ENCODE results near the gene RALGAPA1. TPM values are rescaled to one million over a fixed set of nuclear protein-coding genes. Genes with fewer than 3 reads are reported as not detected.
A peak's percentile ranks its signal among the peaks of the same experiment; 100 is the strongest.
"Not testable (repeated sequence)": the region's sequence is repeated elsewhere in the genome, so short reads cannot be mapped to it uniquely, and the experiment has no call there.

Gene RALGAPA1
- total RNA-seq, 1 experiment from 2014 or later, result 19.9 TPM

GRCh38 chr14:35689000-35689460 is 120.1 kb downstream of the RALGAPA1 start:
- H3K36me3 ChIP-seq, result peaks cover 3% of the 10 kb centered on the region; the same call in 1 of the 2 replicates
- no peak overlapping the region for H3K4me3 ChIP-seq
- H3K4me1 ChIP-seq (replicated peaks), result no peaks in the 10 kb centered on the region
- H3K27ac ChIP-seq, result no peak overlapping the region
- no peaks in the 10 kb centered on the region for H3K27me3 ChIP-seq (replicated peaks)
- DNase-seq (ENCODE audit: low read depth in 1 of 2, low spot score in 2 of 2), result no peak
- H3K9me3 ChIP-seq (replicated peaks), result no peaks in the 10 kb centered on the region

GRCh38 chr14:35688126-35688826 is 120.8 kb downstream of the RALGAPA1 start:
- Histone ChIP-seq H3K27me3 (replicated peaks) (no peaks in the 10 kb centered on the region), H3K36me3 (peaks cover 3% of the 10 kb centered on the region; the same call in 1 of the 2 replicates), H3K4me3 (no peak overlapping the region), H3K9me3 (replicated peaks) (no peaks in the 10 kb centered on the region), H3K27ac (no peak overlapping the region), H3K4me1 (replicated peaks) (no peaks in the 10 kb centered on the region)
- no peak for DNase-seq (ENCODE audit: low read depth in 1 of 2, low spot score in 2 of 2)

- peak in 1 of 2 experiments; percentile 21 for DNase-seq (ENCODE audit: low read depth in 1 of 2, low spot score in 2 of 2)
- no peaks in the 10 kb centered on the region for H3K9me3 ChIP-seq (replicated peaks)
Measured at GRCh38 chr14:35687335-35687939, 121.7 kb downstream of the RALGAPA1 start.

GRCh38 chr14:35683688-35684087 is 125.4 kb downstream of the RALGAPA1 start:
- not testable (repeated sequence) for H3K4me1 ChIP-seq (replicated peaks); H3K9me3 ChIP-seq (replicated peaks); H3K4me3 ChIP-seq; H3K36me3 ChIP-seq; H3K27ac ChIP-seq; DNase-seq (ENCODE audit: low read depth in 1 of 2, low spot score in 2 of 2); H3K27me3 ChIP-seq (replicated peaks)

More at GRCh38 chr14:35687335-35687939, 121.7 kb downstream of the RALGAPA1 start:
- Histone ChIP-seq H3K4me3 (no peak overlapping the region), H3K4me1 (replicated peaks) (no peaks in the 10 kb centered on the region), H3K27me3 (replicated peaks) (no peaks in the 10 kb centered on the region), H3K27ac (no peak overlapping the region), H3K36me3 (peaks cover 3% of the 10 kb centered on the region; the same call in 1 of the 2 replicates)

- no peaks in the 10 kb centered on the region for H3K27me3 ChIP-seq (replicated peaks)
- DNase-seq (ENCODE audit: low read depth in 1 of 2, low spot score in 2 of 2), result no peak
Measured at GRCh38 chr14:35682802-35683201, 126.3 kb downstream of the RALGAPA1 start.

GRCh38 chr14:35678403-35679028 is 130.6 kb downstream of the RALGAPA1 start:
- no peak overlapping the region for H3K4me3 ChIP-seq
- no peaks in the 10 kb centered on the region for H3K4me1 ChIP-seq (replicated peaks)
- H3K27ac ChIP-seq, result no peak overlapping the region
- H3K36me3 ChIP-seq, result peaks cover 9% of the 10 kb centered on the region
- no peak for DNase-seq (ENCODE audit: low read depth in 1 of 2, low spot score in 2 of 2)
- H3K9me3 ChIP-seq (replicated peaks), result no peaks in the 10 kb centered on the region
- no peaks in the 10 kb centered on the region for H3K27me3 ChIP-seq (replicated peaks)

More at GRCh38 chr14:35682802-35683201, 126.3 kb downstream of the RALGAPA1 start:
- H3K4me3 ChIP-seq, result no peak overlapping the region
- H3K9me3 ChIP-seq (replicated peaks), result no peaks in the 10 kb centered on the region
- H3K36me3 ChIP-seq, result no peaks in the 10 kb centered on the region
- H3K27ac ChIP-seq, result no peak overlapping the region
- no peaks in the 10 kb centered on the region for H3K4me1 ChIP-seq (replicated peaks)

GRCh38 chr14:35669782-35670181 is 139.3 kb downstream of the RALGAPA1 start:
- Histone ChIP-seq H3K36me3 (no peaks in the 10 kb centered on the region), H3K4me1 (replicated peaks) (no peaks in the 10 kb centered on the region; the same call in 1 of the 2 replicates), H3K27me3 (replicated peaks) (no peaks in the 10 kb centered on the region), H3K9me3 (replicated peaks) (no peaks in the 10 kb centered on the region), H3K27ac (no peak overlapping the region), H3K4me3 (no peak overlapping the region)
- DNase-seq (ENCODE audit: low read depth in 1 of 2, low spot score in 2 of 2), result no peak

- H3K9me3 ChIP-seq (replicated peaks), result no peaks in the 10 kb centered on the region
- no peak overlapping the region for H3K27ac ChIP-seq
- DNase-seq (ENCODE audit: low read depth in 1 of 2, low spot score in 2 of 2), result no peak
- H3K27me3 ChIP-seq (replicated peaks), result no peaks in the 10 kb centered on the region
- no peaks in the 10 kb centered on the region for H3K36me3 ChIP-seq
- no peaks in the 10 kb centered on the region; the same call in 1 of the 2 replicates for H3K4me1 ChIP-seq (replicated peaks)
- H3K4me3 ChIP-seq, result no peak overlapping the region
Measured at GRCh38 chr14:35666429-35667043, 142.6 kb downstream of the RALGAPA1 start.

GRCh38 chr14:35661875-35662274 is 147.2 kb downstream of the RALGAPA1 start:
- no peaks in the 10 kb centered on the region for H3K27me3 ChIP-seq (replicated peaks)
- no peaks in the 10 kb centered on the region for H3K9me3 ChIP-seq (replicated peaks)
- no peak overlapping the region for H3K4me3 ChIP-seq
- no peak overlapping the region for H3K27ac ChIP-seq
- DNase-seq (ENCODE audit: low read depth in 1 of 2, low spot score in 2 of 2), result no peak
- no peaks in the 10 kb centered on the region for H3K36me3 ChIP-seq
- H3K4me1 ChIP-seq (replicated peaks), result no peaks in the 10 kb centered on the region

- Histone ChIP-seq H3K27ac (no peak overlapping the region), H3K36me3 (no peaks in the 10 kb centered on the region), H3K4me3 (no peak overlapping the region), H3K27me3 (replicated peaks) (no peaks in the 10 kb centered on the region), H3K9me3 (replicated peaks) (no peaks in the 10 kb centered on the region), H3K4me1 (replicated peaks) (no peaks in the 10 kb centered on the region)
- no peak for DNase-seq (ENCODE audit: low read depth in 1 of 2, low spot score in 2 of 2)
Measured at GRCh38 chr14:35653045-35653444, 156.1 kb downstream of the RALGAPA1 start.

GRCh38 chr14:35643513-35643912 is 165.6 kb downstream of the RALGAPA1 start:
- Histone ChIP-seq H3K27me3 (replicated peaks) (no peaks in the 10 kb centered on the region), H3K9me3 (replicated peaks) (no peaks in the 10 kb centered on the region), H3K36me3 (0 out of 2 replicates have a peak, but pooled peaks cover 3% of the 10 kb centered on the region), H3K4me3 (no peak overlapping the region), H3K4me1 (replicated peaks) (no peaks in the 10 kb centered on the region), H3K27ac (no peak overlapping the region)
- DNase-seq (ENCODE audit: low read depth in 1 of 2, low spot score in 2 of 2), result no peak

GRCh38 chr14:35637851-35638250 is 171.2 kb downstream of the RALGAPA1 start:
- Histone ChIP-seq H3K27ac (no peak overlapping the region), H3K27me3 (replicated peaks) (no peaks in the 10 kb centered on the region), H3K36me3 (peaks cover 4% of the 10 kb centered on the region; the same call in 1 of the 2 replicates), H3K4me3 (no peak overlapping the region), H3K9me3 (replicated peaks) (no peaks in the 10 kb centered on the region), H3K4me1 (replicated peaks) (no peaks in the 10 kb centered on the region)
- DNase-seq (ENCODE audit: low read depth in 1 of 2, low spot score in 2 of 2), result no peak

- H3K27ac ChIP-seq, result no peak overlapping the region
- no peaks in the 10 kb centered on the region for H3K4me1 ChIP-seq (replicated peaks)
- no peak overlapping the region for H3K4me3 ChIP-seq
- H3K36me3 ChIP-seq, result peaks cover 4% of the 10 kb centered on the region; the same call in 1 of the 2 replicates
- H3K27me3 ChIP-seq (replicated peaks), result no peaks in the 10 kb centered on the region
- no peak for DNase-seq (ENCODE audit: low read depth in 1 of 2, low spot score in 2 of 2)
- H3K9me3 ChIP-seq (replicated peaks), result no peaks in the 10 kb centered on the region
Measured at GRCh38 chr14:35637269-35637668, 171.8 kb downstream of the RALGAPA1 start.
